C4-2B (cell line): Measurements from ENCODE around the gene PMM2.

Experiments used
- ZFX ChIP-seq: fragments of 450-650 bp; IDR thresholded peaks from 2 replicates; pipeline ENCODE4 v1.6.1; 2017
- TF ChIP-seq, protein P1 (sequence below): fragments of 450-650 bp; conservative IDR thresholded peaks from 2 replicates; pipeline ENCODE4 v1.5.1; 2017; ENCODE audit warnings: mild to moderate bottlenecking

DNA sequence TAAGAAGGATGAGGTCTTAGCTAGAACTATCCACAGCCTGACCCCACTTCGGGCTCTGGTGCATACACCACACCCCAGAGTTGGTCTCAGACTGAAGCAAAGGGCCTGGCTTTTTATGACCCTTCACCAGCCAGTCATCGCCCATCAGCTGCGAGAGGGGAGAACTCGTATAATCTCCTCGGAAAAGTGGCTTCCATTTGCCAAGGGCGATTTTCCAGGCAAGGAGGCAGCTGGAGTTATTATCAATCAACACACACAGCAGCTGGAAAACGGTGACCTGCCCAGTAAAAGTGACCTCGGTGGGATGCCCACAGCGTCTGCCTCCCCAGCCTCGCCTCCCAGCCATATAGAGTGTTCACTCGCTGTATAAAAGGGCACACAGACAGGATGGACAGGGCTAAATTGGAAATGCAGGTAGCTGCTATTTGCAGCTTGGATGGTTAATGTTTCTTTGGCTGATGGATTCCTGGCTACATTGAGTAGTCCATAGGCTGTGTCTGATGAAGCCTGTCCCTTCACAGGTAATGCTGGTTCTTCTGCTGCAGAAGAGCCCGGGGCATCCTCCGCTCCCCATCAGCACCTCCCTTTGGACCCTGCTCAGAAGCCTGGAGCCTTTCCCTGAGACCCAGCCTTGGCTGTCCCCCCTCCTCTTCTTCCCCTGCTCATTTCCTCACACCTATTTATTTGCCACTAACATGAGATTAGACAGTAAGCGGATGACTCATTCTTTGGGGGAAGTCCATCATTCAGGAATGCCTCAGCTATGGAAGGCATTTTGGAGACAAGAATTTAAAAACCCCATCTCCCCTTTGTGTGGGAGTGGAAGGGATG lies 45.9 kb upstream of the PMM2 start:
- TF ChIP-seq, protein P1, sequence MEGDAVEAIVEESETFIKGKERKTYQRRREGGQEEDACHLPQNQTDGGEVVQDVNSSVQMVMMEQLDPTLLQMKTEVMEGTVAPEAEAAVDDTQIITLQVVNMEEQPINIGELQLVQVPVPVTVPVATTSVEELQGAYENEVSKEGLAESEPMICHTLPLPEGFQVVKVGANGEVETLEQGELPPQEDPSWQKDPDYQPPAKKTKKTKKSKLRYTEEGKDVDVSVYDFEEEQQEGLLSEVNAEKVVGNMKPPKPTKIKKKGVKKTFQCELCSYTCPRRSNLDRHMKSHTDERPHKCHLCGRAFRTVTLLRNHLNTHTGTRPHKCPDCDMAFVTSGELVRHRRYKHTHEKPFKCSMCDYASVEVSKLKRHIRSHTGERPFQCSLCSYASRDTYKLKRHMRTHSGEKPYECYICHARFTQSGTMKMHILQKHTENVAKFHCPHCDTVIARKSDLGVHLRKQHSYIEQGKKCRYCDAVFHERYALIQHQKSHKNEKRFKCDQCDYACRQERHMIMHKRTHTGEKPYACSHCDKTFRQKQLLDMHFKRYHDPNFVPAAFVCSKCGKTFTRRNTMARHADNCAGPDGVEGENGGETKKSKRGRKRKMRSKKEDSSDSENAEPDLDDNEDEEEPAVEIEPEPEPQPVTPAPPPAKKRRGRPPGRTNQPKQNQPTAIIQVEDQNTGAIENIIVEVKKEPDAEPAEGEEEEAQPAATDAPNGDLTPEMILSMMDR: no peak
- TF ChIP-seq ZFX: no peak
